AG10803 (cell line): ENCODE data around the gene WWOX.

Source experiments
- DNase-seq: peaks from one replicate; pipeline ENCODE4 v3.0.0; 2010; ENCODE audit warnings: low read depth
- H3K4me3 ChIP-seq: 2 replicates; pipeline ENCODE4 v1.5.1; 2011; ENCODE audit warnings: mild to moderate bottlenecking, low read length, control low read depth
- TF ChIP-seq, protein P1 (sequence below): conservative IDR thresholded peaks from 2 replicates; pipeline ENCODE4 v1.5.1; 2011; ENCODE audit warnings: mild to moderate bottlenecking, low read length, control low read depth, inconsistent platforms

The WWOX gene

DNA sequence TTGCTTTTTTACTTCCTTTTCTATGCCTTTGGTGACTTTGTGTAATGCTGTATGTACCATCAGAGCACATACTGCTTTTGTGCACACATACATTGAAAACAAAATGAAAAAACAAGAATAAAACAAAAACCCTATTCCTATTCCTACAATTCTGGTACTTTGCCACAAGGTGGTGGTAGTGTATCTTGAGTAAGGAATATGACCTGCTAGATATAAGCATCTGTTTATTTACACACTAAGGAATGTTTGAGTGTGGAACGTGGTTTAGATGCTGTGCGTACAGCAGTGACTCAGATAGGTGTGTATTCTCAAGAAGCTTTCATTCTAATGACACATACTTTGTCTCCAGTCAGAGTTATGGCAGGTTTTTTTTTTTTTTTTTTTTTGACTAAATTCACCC, 606.2 kb downstream of the WWOX start:
- TF ChIP-seq, protein P1, sequence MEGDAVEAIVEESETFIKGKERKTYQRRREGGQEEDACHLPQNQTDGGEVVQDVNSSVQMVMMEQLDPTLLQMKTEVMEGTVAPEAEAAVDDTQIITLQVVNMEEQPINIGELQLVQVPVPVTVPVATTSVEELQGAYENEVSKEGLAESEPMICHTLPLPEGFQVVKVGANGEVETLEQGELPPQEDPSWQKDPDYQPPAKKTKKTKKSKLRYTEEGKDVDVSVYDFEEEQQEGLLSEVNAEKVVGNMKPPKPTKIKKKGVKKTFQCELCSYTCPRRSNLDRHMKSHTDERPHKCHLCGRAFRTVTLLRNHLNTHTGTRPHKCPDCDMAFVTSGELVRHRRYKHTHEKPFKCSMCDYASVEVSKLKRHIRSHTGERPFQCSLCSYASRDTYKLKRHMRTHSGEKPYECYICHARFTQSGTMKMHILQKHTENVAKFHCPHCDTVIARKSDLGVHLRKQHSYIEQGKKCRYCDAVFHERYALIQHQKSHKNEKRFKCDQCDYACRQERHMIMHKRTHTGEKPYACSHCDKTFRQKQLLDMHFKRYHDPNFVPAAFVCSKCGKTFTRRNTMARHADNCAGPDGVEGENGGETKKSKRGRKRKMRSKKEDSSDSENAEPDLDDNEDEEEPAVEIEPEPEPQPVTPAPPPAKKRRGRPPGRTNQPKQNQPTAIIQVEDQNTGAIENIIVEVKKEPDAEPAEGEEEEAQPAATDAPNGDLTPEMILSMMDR: peak; percentile 36
- no peak overlapping the region for H3K4me3 ChIP-seq
- peak; percentile 1 for DNase-seq

DNA sequence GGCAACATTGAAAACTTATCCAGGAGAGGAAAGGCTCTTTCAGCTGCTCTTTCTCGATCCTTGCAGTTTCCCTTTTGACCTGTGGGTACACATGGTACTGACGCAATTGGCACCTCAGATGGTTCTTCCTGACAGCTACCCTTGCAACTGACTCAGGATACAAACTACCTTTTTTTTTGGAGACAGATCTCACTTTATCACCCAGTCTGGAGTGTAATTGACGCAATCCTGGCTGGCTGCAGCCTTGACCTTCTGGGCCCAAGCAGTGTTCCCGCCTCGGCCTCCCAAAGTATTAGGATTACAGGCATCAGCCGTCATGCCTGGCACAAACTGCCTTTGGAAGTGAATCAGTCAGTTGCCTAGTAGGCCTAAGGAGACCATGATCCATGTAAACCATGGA, 607.2 kb downstream of the WWOX start:
- H3K4me3 ChIP-seq: no peak overlapping the region
- TF ChIP-seq, protein P1: no peak
- DNase-seq: no peak

DNA sequence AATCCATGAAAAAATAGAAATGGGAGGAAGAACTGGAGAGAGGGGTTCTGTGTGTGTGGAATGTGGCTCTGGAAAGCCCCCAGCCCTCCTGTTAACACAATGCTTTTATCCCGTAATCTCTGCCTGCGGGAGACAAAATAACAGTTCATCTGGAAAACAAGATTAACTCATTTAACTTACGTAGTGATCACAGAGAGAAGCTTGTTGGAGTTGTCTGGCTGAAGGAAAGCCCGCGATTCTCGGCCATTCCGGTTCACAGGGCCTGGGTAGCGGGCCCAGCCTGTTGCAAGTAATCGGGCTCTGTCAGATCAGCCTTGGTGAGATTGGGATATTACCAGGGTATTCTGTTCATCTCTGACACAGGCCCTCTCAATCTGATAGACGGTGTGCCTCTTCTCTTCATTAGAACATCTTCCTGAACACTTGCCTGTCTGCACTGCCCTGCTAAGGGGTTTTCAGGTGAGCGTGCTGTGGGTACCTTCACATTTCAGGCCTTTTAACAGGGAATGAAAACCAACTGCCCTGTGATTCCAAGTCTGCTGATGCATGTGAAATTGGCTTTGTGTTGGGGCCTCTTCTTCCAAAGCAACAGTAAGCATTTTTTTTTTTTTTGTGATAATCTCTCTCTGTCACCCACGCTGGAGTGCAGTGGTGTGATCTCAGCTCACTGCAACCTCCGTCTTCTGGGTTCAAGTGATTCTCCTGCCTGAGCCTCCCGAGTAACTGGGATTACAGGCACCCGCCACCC, 609.9 kb downstream of the WWOX start:
- no peak for DNase-seq
- H3K4me3 ChIP-seq: no peak overlapping the region
- TF ChIP-seq, protein P1: no peak

DNA sequence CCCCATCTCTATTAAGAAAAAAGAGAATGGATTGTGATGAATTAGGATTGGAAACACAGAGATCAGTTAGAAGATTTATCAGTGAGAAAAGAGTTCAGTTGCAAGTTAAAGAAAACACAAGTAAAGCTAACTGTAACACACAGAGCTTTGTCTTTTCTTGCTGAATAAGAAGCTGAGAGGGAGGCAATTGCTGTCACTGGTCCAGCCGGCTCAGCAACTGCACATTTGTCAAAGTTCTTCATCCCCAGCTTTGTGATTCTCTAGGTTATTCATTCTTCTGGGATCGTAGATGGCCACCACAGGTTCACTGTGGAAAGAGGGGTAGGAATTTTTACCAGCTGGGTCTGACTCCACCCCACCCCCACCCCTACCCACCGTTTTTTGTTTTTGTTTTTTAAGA, 615.7 kb downstream of the WWOX start:
- no peak for DNase-seq
- H3K4me3 ChIP-seq: no peak overlapping the region
- TF ChIP-seq, protein P1: no peak

DNA sequence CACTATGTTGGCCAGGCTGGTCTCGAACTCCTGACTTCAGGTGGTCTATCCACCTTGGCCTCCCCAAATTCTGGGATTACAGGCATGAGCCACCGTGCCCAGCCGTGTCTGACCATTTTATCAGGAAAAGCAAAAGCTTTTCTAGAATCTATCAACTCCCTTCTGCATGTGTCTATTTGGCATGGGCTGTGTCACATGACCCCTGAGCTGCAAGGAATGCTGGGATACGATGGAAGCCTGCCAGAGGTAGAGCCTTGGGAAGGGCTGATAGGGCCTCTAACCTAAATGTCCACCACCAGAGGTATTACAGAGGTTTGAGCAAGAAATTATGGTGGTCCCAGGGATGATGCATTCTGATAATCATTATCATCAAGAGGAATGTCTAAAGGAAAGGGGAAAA, 616.2 kb downstream of the WWOX start:
- TF ChIP-seq, protein P1: no peak
- DNase-seq: no peak
- no peak overlapping the region for H3K4me3 ChIP-seq

DNA sequence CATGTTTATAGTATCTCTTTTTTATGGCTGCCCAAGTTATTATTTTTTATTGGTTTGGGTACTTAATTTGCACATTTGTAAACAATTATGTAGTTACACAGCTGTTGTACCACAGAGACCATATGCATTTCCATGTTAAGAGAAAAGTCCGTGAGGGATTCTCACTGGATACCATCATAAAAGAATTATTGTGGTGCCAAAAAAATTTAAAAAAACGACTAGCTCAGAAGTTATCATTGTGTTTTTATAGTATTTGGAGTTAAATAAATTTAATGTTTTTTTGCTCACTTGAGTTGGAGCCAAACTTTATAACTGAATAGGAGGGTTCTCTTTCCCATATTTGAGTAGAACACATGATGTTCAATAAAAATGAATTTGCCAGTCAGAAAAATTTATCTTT, 618.7 kb downstream of the WWOX start:
- H3K4me3 ChIP-seq: no peak overlapping the region
- TF ChIP-seq, protein P1: no peak
- no peak for DNase-seq

DNA sequence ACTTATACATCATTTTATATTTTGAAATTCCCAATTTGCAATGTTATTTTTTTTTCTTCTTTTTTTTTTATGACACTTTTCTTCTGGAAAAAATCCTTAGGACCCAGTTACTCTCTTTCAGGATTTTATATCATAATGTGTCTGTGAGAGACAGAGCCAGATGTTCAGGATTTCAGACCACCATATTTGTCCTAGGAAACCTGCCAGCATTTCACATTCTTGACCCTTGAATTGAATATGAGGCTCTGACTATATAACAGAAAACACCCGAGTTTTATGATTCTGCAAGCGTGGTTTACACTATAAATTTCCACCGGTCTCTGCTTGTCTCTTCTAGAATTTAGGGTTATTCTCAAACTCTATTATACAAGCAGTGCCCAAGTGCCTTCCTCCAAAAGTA, 621.0 kb downstream of the WWOX start:
- TF ChIP-seq, protein P1: no peak
- DNase-seq: no peak
- H3K4me3 ChIP-seq: no peak overlapping the region
